OCI-LY1 (cell line): ENCODE data around the gene PCBP1.
A peak's percentile ranks its signal among the peaks of the same experiment; 100 is the strongest.
"Not testable (repeated sequence)": the region's sequence is repeated elsewhere in the genome, so short reads cannot be mapped to it uniquely, and the experiment has no call there.

Experiments used
- H2AFZ ChIP-seq: fragments of 200-600 bp; sonication (generic), shearing (Covaris generic); 2 replicates; pipeline ENCODE4 v1.6.0; 2014; ENCODE audit warnings: antibody characterized with exemption, mild to moderate bottlenecking, low read length
- H3F3A ChIP-seq: fragments of 200-600 bp; sonication (generic), shearing (Covaris generic); 2 replicates; pipeline ENCODE4 v1.6.0; 2014; ENCODE audit warnings: mild to moderate bottlenecking, antibody characterized with exemption, low read length, moderate library complexity; ENCODE audit not compliant: insufficient read depth
- H3K27ac ChIP-seq: fragments of 200-600 bp; sonication (generic); 2 replicates; pipeline ENCODE4 v1.5.1; 2014; ENCODE audit warnings: low read length, mixed run types, mild to moderate bottlenecking, low read depth; ENCODE audit not compliant: poor library complexity, severe bottlenecking
- H3K27me3 ChIP-seq: fragments of 200-600 bp; sonication (generic); 2 replicates; pipeline ENCODE4 v1.6.0; 2014; ENCODE audit warnings: antibody characterized with exemption, mild to moderate bottlenecking, low read length, moderate library complexity; ENCODE audit not compliant: insufficient read depth
- H3K36me3 ChIP-seq: fragments of 200-600 bp; sonication (generic); 2 replicates; pipeline ENCODE4 v1.6.1; 2014; ENCODE audit warnings: mild to moderate bottlenecking, antibody characterized with exemption, low read length, moderate library complexity, mixed read lengths; ENCODE audit not compliant: insufficient read depth
- H3K4me1 ChIP-seq: fragments of 200-600 bp; sonication (generic); 2 replicates; pipeline ENCODE4 v1.5.1; 2014; ENCODE audit warnings: mild to moderate bottlenecking, low read length, moderate library complexity; ENCODE audit not compliant: insufficient read depth, severe bottlenecking
- H3K4me2 ChIP-seq: fragments of 200-600 bp; sonication (generic), shearing (Covaris generic); 2 replicates; pipeline ENCODE4 v1.6.1; 2014; ENCODE audit warnings: low read length
- H3K4me3 ChIP-seq: fragments of 200-600 bp; sonication (generic); 2 replicates; pipeline ENCODE4 v1.5.1; 2014; ENCODE audit warnings: low read length, low read depth, mild to moderate bottlenecking, mixed read lengths; ENCODE audit not compliant: poor library complexity, severe bottlenecking
- H3K79me2 ChIP-seq: fragments of 200-600 bp; shearing (Covaris generic); 2 replicates; pipeline ENCODE4 v1.6.1; 2016; ENCODE audit warnings: mixed run types, low read length, mixed read lengths; ENCODE audit not compliant: insufficient read depth
- H3K9ac ChIP-seq: fragments of 200-600 bp; sonication (generic), shearing (Covaris generic); 2 replicates; pipeline ENCODE4 v1.6.1; 2014; ENCODE audit warnings: mild to moderate bottlenecking, low read length, mixed read lengths
- H3K9me2 ChIP-seq: fragments of 200-600 bp; sonication (generic), shearing (Covaris generic); 2 replicates; pipeline ENCODE4 v1.6.1; 2014; ENCODE audit warnings: low read depth, mild to moderate bottlenecking, low read length, mixed read lengths
- H3K9me3 ChIP-seq: fragments of 200-600 bp; shearing (Covaris generic); 2 replicates; pipeline ENCODE4 v1.6.1; 2014; ENCODE audit warnings: low read length, mixed read lengths
- H4K20me1 ChIP-seq: fragments of 200-600 bp; sonication (generic), shearing (Covaris generic); 2 replicates; pipeline ENCODE4 v1.6.0; 2016; ENCODE audit warnings: mild to moderate bottlenecking, low read length; ENCODE audit not compliant: insufficient read depth
- CTCF ChIP-seq: fragments of 200-600 bp; sonication (generic), shearing (Covaris generic); IDR thresholded peaks from 2 replicates; pipeline ENCODE4 v1.5.1; 2017; ENCODE audit warnings: mild to moderate bottlenecking, antibody characterized with exemption, low read length, moderate library complexity, mixed read lengths
- EZH2 ChIP-seq: fragments of 200-600 bp; sonication (generic), shearing (Covaris generic); IDR thresholded peaks from 2 replicates; pipeline ENCODE4 v1.8.0; 2017; ENCODE audit warnings: borderline replicate concordance, mixed run types, mild to moderate bottlenecking, antibody characterized with exemption, low read length, moderate library complexity, mixed read lengths

PCBP1 gene

GRCh38 chr2:70103531-70104061 is 16.3 kb downstream of the PCBP1 start:
- Histone ChIP-seq H2AFZ (peak overlapping the region; percentile 80), H3K4me2 (peak overlapping the region; percentile 63), H3K27ac (peak overlapping the region; percentile 93), H4K20me1 (no peaks in the 10 kb centered on the region), H3K36me3 (no peaks in the 10 kb centered on the region), H3K9me2 (no peaks in the 10 kb centered on the region), H3K4me3 (peak overlapping the region; percentile 44), H3F3A (0 out of 2 replicates have a peak, but pooled peaks cover 9% of the 10 kb centered on the region), H3K79me2 (no peaks in the 10 kb centered on the region), H3K4me1 (peaks cover 47% of the 10 kb centered on the region), H3K9me3 (no peaks in the 10 kb centered on the region), H3K27me3 (no peaks in the 10 kb centered on the region), H3K9ac (peak overlapping the region; percentile 64)
- peak; percentile 30; the same call in 1 of the 2 replicates for TF ChIP-seq CTCF
- no peak for TF ChIP-seq EZH2

- Histone ChIP-seq H4K20me1 (no peaks in the 10 kb centered on the region), H3K9me3 (no peaks in the 10 kb centered on the region), H3K27me3 (no peaks in the 10 kb centered on the region), H3K4me2 (peak overlapping the region; percentile 63), H3K36me3 (no peaks in the 10 kb centered on the region), H3F3A (0 out of 2 replicates have a peak, but pooled peaks cover 6% of the 10 kb centered on the region), H3K9ac (peak overlapping the region; percentile 64), H2AFZ (peak overlapping the region; percentile 80), H3K4me1 (peaks cover 56% of the 10 kb centered on the region), H3K27ac (peak overlapping the region; percentile 93), H3K9me2 (no peaks in the 10 kb centered on the region), H3K4me3 (peak overlapping the region; percentile 44), H3K79me2 (no peaks in the 10 kb centered on the region)
- TF ChIP-seq EZH2 (no peak), CTCF (no peak)
These were observed 17.2 kb downstream of the PCBP1 start for GRCh38 chr2:70104231-70105111.

- peaks cover 58% of the 10 kb centered on the region for H3K4me1 ChIP-seq
- not testable (repeated sequence) for H3F3A ChIP-seq, H3K9me3 ChIP-seq, H2AFZ ChIP-seq, H3K79me2 ChIP-seq, H3K9ac ChIP-seq, H3K27me3 ChIP-seq, H3K9me2 ChIP-seq, H3K36me3 ChIP-seq, H4K20me1 ChIP-seq, H3K27ac ChIP-seq, H3K4me2 ChIP-seq, H3K4me3 ChIP-seq
These were observed 18.9 kb downstream of the PCBP1 start for GRCh38 chr2:70106138-70106537.

GRCh38 chr2:70110397-70110796 is 23.1 kb downstream of the PCBP1 start:
- not testable (repeated sequence) for H3K27ac ChIP-seq, H2AFZ ChIP-seq, H3K9ac ChIP-seq, H3K4me3 ChIP-seq, H3K27me3 ChIP-seq, H3F3A ChIP-seq, H3K4me2 ChIP-seq, H3K9me2 ChIP-seq, H4K20me1 ChIP-seq, H3K36me3 ChIP-seq, H3K79me2 ChIP-seq, H3K9me3 ChIP-seq
- H3K4me1 ChIP-seq, result peaks cover 45% of the 10 kb centered on the region
